SK-N-SH treated with all-trans-retinoic acid at 6 μM for 48 hours (cell line): Measurements from ENCODE around the gene CACNA1S.

Source experiments
- ATAC-seq: fragments of 200-7000 bp; cut with Tn5 transposase; 3 replicates; pipeline ENCODE4 v1.9.1; 2020; ENCODE audit warnings: mild to moderate bottlenecking, moderate library complexity
- ARNTL ChIP-seq: fragments of 450-650 bp; formaldehyde crosslinking; IDR thresholded peaks from 2 replicates; pipeline ENCODE4 v1.5.0; 2020; ENCODE audit warnings: low read depth, mild to moderate bottlenecking, moderate library complexity, borderline replicate concordance
- BACH2 ChIP-seq: fragments of 250-450 bp; sonication (Bioruptor Pico); IDR thresholded peaks from 2 replicates; pipeline ENCODE4 v1.9.0; 2021; ENCODE audit warnings: mild to moderate bottlenecking, borderline replicate concordance
- CSDC2 ChIP-seq: fragments of 250-450 bp; sonication (Bioruptor Pico); IDR thresholded peaks from 2 replicates; pipeline ENCODE4 v1.5.0; 2020; ENCODE audit warnings: mild to moderate bottlenecking, moderate library complexity
- ESRRG ChIP-seq: fragments of 250-450 bp; sonication (Bioruptor Pico); IDR thresholded peaks from 2 replicates; pipeline ENCODE4 v1.6.1; 2021; ENCODE audit warnings: mild to moderate bottlenecking
- GLIS3 ChIP-seq: fragments of 250-450 bp; sonication (Bioruptor Pico); IDR thresholded peaks from 2 replicates; pipeline ENCODE4 v1.5.0; 2020; ENCODE audit warnings: mild to moderate bottlenecking, moderate library complexity
- ISL1 ChIP-seq: fragments of 250-450 bp; sonication (Bioruptor Pico); IDR thresholded peaks from 2 replicates; pipeline ENCODE4 v2.1.2; 2022; ENCODE audit warnings: mild to moderate bottlenecking, moderate library complexity
- PATZ1 ChIP-seq: fragments of 250-450 bp; sonication (Bioruptor Pico); IDR thresholded peaks from 2 replicates; pipeline ENCODE4 v1.8.0; 2020; ENCODE audit warnings: mild to moderate bottlenecking, moderate library complexity, borderline replicate concordance
- POU6F1 ChIP-seq: fragments of 250-450 bp; sonication (Bioruptor Pico); IDR thresholded peaks from 2 replicates; pipeline ENCODE4 v1.8.0; 2021; ENCODE audit warnings: low read depth, mild to moderate bottlenecking, moderate library complexity, borderline replicate concordance
- PPARA ChIP-seq: fragments of 250-450 bp; sonication (Bioruptor Pico); IDR thresholded peaks from 2 replicates; pipeline ENCODE4 v1.5.0; 2020; ENCODE audit warnings: mild to moderate bottlenecking, borderline replicate concordance
- RARB ChIP-seq: fragments of 250-450 bp; sonication (Bioruptor Pico); IDR thresholded peaks from 2 replicates; pipeline ENCODE4 v1.8.0; 2021; ENCODE audit warnings: mild to moderate bottlenecking, moderate library complexity
- SNAI2 ChIP-seq: fragments of 250-450 bp; sonication (Bioruptor Pico); IDR thresholded peaks from 2 replicates; pipeline ENCODE4 v1.5.0; 2020; ENCODE audit warnings: mild to moderate bottlenecking, moderate library complexity
- TOX ChIP-seq: fragments of 250-450 bp; sonication (Bioruptor Pico); IDR thresholded peaks from 2 replicates; pipeline ENCODE4 v1.8.0; 2021; ENCODE audit warnings: mild to moderate bottlenecking, moderate library complexity, borderline replicate concordance
- TSHZ2 ChIP-seq: fragments of 250-450 bp; sonication (Bioruptor Pico); IDR thresholded peaks from 2 replicates; pipeline ENCODE4 v1.5.0; 2020; ENCODE audit warnings: mild to moderate bottlenecking, moderate library complexity
- ZC3H10 ChIP-seq: fragments of 250-450 bp; sonication (Bioruptor Pico); IDR thresholded peaks from 2 replicates; pipeline ENCODE4 v1.5.1; 2021; ENCODE audit warnings: mild to moderate bottlenecking, moderate library complexity
- ZFP3 ChIP-seq: fragments of 250-450 bp; sonication (Bioruptor Pico); IDR thresholded peaks from 2 replicates; pipeline ENCODE4 v1.5.0; 2020; ENCODE audit warnings: mild to moderate bottlenecking, moderate library complexity
- ZFP30 ChIP-seq: fragments of 450-650 bp; formaldehyde crosslinking; IDR thresholded peaks from 2 replicates; pipeline ENCODE4 v1.5.0; 2022; ENCODE audit warnings: mild to moderate bottlenecking, moderate library complexity
- ZNF565 ChIP-seq: fragments of 450-650 bp; formaldehyde crosslinking; conservative IDR thresholded peaks from 2 replicates; pipeline ENCODE4 v1.5.0; 2020; ENCODE audit warnings: low read depth, mild to moderate bottlenecking, moderate library complexity
- ZNF70 ChIP-seq: fragments of 450-650 bp; formaldehyde crosslinking; IDR thresholded peaks from 2 replicates; pipeline ENCODE4 v1.5.0; 2020; ENCODE audit warnings: mild to moderate bottlenecking, moderate library complexity
- ZNF8 ChIP-seq: fragments of 450-650 bp; formaldehyde crosslinking; IDR thresholded peaks from 2 replicates; pipeline ENCODE4 v1.5.0; 2020; ENCODE audit warnings: mild to moderate bottlenecking, moderate library complexity

The CACNA1S gene

GRCh38 chr1:201039418-201039817, 72.8 kb downstream of the CACNA1S start:
- no peak for ATAC-seq
- TF ChIP-seq ZC3H10 (CRISPR knock-in tag), result no peak
- TF ChIP-seq POU6F1 (CRISPR knock-in tag), result no peak
- no peak for TF ChIP-seq ZNF70 (CRISPR knock-in tag)
- TF ChIP-seq CSDC2, result no peak
- TF ChIP-seq, all 23 proteins: peak for 0

- TF ChIP-seq ZFP30 (no peak), ZFP3 (CRISPR knock-in tag) (no peak), ESRRG (CRISPR knock-in tag) (no peak), ARNTL (CRISPR knock-in tag) (no peak), POU6F1 (CRISPR knock-in tag) (no peak), ZNF565 (no peak), BACH2 (CRISPR knock-in tag) (no peak)
- TF ChIP-seq, all 23 proteins: peak for 0
- no peak for ATAC-seq
These were observed 73.9 kb downstream of the CACNA1S start for GRCh38 chr1:201038186-201038876.

DNA sequence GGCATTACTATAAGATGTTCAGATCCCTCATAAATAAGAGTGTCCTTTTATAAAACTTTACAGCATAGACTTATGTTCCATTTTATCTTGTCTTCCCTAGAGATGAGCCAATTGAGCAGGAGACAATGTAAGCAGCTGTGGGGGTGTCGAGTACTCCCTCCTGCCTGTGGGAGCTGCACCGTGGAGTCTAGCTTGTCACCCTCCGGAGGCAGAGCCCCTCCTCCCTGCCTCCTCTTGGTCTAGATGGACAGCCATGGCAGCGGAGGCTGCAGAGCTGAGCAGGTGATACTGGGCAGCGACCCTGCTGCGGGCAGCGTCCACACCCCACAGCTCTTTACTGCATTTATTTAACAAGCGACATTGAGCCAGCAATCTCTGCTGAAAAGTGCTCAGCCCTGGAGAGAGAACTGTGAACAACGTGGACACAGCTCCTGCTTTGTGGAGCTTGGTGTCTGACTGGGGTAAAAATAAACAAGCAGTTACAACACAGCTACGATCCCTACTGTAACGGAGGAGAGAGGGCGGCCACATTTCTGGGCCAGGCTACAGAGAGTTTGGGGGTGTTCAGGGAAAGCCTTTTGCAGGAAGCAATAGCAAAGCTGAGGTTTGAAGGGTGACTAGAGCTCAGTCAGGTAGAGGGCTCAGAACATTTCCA, 75.9 kb downstream of the CACNA1S start:
- no peak for ATAC-seq
- no peak for TF ChIP-seq RARB (CRISPR knock-in tag)
- no peak for TF ChIP-seq ZFP30
- no peak for TF ChIP-seq ZNF70 (CRISPR knock-in tag)
- TF ChIP-seq ARNTL (CRISPR knock-in tag), result no peak
- no peak for TF ChIP-seq ZNF565
- no peak for TF ChIP-seq ZNF8 (CRISPR knock-in tag)

GRCh38 chr1:201034671-201035070, 77.6 kb downstream of the CACNA1S start:
- TF ChIP-seq SNAI2 (CRISPR knock-in tag) (no peak), GLIS3 (CRISPR knock-in tag) (no peak), POU6F1 (CRISPR knock-in tag) (no peak), ZNF565 (no peak), TSHZ2 (CRISPR knock-in tag) (no peak), ZNF70 (CRISPR knock-in tag) (no peak), ESRRG (CRISPR knock-in tag) (no peak), RARB (CRISPR knock-in tag) (no peak), BACH2 (CRISPR knock-in tag) (no peak), ISL1 (CRISPR knock-in tag) (no peak), ZC3H10 (CRISPR knock-in tag) (no peak), TOX (CRISPR knock-in tag) (no peak), ZFP3 (CRISPR knock-in tag) (no peak), ZFP30 (no peak), ARNTL (CRISPR knock-in tag) (no peak), PATZ1 (no peak), PPARA (CRISPR knock-in tag) (no peak)
- no peak for ATAC-seq
